Central memory CD4-positive, alpha-beta T cell (primary cell): ENCODE data around the gene ZNF561.
A peak's percentile ranks its signal among the peaks of the same experiment; 100 is the strongest.
"Not testable (repeated sequence)": the region's sequence is repeated elsewhere in the genome, so short reads cannot be mapped to it uniquely, and the experiment has no call there.

ENCODE experiments used
- DNase-seq: peaks from one replicate; pipeline ENCODE4 v3.0.0; 2022
- total RNA-seq, 3 experiments: gene quantifications; one replicate each; lab custom pipeline; 2026; lab: John Stamatoyannopoulos, UW

Gene ZNF561
- total RNA-seq, result 28.7 to 53.0 (median 35.0) reads per million in 3 experiments

DNA sequence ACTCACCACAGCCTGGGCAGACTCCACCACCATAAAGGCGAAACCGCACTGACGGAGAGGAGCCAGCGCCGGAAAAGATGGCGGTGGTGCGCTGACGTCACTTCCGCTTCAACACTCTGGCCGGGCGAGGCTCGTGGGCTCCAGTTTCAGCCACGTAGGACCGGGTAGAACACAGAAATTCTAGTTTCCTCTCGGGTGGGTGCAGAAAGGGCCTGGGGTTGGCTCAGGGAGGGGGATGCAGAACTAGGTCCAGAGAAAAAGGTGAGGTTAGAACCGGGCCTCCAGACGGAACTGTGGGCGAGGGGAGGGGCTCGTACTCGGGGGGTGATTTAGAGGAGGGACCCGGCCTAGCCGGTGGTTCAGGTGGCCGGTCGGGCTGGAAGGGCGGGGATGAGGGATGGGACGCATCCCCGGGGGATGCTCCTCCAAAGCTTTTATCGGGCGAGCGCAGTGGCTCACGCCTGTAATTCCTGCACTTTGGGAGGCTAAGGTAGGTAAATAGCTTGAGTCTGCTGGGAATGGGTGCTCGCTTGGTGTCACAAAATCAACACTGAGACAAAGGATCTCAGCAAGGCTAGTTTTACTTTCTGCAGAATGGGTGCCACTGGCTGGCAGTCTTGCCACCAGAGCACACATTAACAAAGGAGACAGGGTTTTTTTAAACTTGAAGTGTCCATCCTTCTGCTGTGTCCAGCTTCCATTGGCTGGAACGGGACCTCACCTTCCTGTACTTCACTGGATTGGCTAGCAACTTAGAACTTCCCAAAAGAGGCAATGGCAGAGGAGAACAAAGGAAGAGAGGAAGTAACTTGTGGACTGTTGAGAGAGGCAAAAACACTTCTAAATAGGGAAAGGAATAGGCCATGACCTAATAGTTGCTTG is at the start of gene ZNF561:
ZNF561 (minus strand) TSS at position 77 of the 882 bp plus-strand sequence. CDS start 1,776 bp downstream, outside the sequence.
- DNase-seq, result peak; percentile 90

DNA sequence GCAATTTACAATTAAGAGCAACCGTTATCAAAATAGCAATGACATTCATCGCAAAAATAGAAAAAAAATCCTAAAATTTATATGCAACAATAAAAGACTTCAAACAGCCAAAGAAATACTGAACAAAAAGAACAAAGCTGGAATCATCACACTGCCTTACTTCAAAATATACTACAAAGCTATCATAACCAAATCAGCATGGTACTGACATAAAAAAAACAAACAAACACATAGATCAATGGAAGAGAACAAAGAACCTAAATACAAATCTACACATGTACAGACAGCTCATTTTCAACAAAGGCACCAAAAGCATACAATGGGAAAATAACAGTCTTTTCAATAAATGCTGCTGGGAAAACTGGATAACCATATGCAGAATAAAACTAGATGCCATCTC is 47.5 kb upstream of the ZNF561 start:
- DNase-seq, result no peak

DNA sequence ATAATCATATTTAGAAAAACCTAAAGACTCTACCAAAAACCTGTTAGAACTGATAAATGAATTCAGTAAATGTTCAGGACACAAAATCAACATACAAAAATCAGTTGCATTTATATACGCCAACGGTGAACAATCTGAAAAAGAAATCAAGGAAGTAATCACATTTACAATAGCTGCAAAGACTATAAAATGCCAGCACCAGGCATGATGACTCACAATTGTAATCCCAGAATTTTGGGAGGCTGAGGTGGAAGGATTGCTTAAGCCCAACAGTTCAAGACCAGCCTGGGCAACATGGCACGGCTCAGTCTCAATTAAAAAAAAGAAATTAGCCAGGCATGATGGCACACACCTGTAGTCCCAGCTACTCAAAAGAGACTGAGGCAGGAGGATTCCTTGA is 46.9 kb upstream of the ZNF561 start:
- no peak for DNase-seq

GRCh38 chr19:9658769-9659168 is 37.7 kb upstream of the ZNF561 start:
- no peak for DNase-seq

GRCh38 chr19:9653066-9653555 is 32.1 kb upstream of the ZNF561 start:
- DNase-seq, result not testable (repeated sequence)

GRCh38 chr19:9651464-9651863 is 30.4 kb upstream of the ZNF561 start:
- DNase-seq, result not testable (repeated sequence)

DNA sequence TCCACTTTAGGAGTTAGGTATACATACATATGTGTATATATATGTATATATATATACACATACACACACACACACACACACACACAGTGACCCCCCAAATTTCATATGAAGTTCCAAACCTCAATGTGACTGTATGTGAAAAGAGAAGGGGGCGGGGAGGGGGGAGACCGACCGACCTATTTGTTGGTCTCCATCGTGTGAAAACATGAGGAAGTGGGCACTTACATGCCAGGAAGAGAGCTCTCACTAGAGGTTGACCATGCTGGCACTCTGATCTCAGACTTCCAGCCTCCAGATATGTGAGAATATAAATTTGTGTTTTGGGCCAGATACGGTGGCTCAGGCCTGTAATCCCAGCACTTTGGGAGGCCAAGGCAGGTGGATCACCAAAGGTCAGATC is 29.3 kb upstream of the ZNF561 start:
- no peak for DNase-seq

GRCh38 chr19:9645472-9645871 is 24.4 kb upstream of the ZNF561 start:
- DNase-seq, result no peak

DNA sequence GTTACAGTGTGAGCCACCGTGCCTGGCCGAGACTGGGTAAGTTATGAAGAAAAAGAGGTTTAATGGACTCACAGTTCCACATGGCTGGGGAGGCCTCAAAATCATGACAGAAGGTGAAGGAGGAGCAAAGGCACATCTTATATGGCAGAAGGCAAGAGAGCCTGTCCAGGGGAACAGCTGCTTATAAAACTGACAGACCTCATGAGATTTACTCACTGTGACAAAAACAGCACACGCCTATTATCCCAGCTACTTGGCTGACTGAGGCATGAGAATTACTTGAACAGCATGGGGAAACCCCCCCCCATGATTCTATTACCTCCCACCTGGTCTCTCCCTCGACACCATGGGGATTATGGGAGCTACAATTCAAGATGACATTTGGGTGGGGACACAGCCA is 23.4 kb upstream of the ZNF561 start:
- no peak for DNase-seq

GRCh38 chr19:9641810-9642209 is 20.8 kb upstream of the ZNF561 start:
- DNase-seq, result no peak

DNA sequence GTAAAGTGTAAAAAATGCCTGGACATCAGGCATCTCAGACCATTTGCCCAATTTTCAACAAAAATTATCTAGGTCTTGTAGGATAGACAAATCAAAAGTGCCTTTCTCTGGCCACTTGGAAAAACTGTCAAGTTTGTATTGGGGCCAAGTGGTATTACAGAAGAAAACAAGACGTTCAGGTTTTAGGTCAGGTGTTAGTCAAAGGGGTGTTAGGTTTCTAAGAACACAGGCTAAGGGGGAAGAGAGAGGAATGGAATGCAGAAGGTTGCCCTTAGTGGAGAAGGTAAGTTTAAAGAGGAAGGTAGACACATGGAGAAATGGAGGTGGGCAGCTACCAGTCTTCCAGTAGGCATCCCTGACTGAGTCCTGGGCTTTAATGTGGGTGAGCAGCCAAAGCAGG is 19.9 kb upstream of the ZNF561 start:
- DNase-seq, result no peak

- DNase-seq, result no peak
These were observed 15.0 kb upstream of the ZNF561 start for GRCh38 chr19:9636018-9636417.

- no peak for DNase-seq
These were observed 6.8 kb upstream of the ZNF561 start for GRCh38 chr19:9627856-9628255.

DNA sequence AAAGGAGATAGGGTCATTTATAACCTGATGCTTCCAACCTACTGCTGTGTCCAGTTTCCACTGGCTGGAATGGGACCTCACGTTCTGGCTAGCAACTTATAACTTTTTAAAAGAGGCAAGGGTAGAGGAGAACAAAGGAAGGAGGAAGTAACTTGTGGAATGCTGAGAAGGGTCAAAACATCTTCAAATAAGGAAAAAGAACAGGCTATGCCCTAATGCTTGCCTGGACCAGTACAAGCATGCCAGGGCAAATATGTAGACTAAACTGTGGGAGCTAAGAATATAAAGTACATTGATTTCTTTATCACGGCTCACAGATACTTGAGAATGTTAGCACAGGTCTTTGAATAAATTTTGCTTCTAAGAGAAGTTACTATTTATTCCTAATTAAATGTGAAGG is 1.5 kb upstream of the ZNF561 start:
- DNase-seq, result no peak

DNA sequence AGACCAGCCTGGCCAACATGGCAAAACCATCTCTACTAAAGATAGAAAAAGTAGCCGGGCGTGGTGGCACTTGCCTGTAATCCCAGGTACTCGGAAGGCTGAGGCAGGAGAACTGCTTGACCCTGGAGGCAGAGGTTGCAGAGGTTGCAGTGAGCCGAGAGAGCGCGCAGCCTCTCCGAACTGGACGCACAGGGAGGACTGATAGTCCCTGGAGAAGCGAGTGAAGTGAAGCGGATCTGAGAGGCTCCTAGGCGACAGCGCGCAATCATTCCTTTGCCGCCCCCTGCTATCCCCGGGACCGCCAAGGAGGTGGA is 233 bp downstream of the ZNF561 start:
- DNase-seq, result no peak

GRCh38 chr19:9615844-9616243 is 5.2 kb downstream of the ZNF561 start:
- no peak for DNase-seq

- DNase-seq, result no peak
These were observed 10.4 kb downstream of the ZNF561 start for GRCh38 chr19:9610484-9611113.

DNA sequence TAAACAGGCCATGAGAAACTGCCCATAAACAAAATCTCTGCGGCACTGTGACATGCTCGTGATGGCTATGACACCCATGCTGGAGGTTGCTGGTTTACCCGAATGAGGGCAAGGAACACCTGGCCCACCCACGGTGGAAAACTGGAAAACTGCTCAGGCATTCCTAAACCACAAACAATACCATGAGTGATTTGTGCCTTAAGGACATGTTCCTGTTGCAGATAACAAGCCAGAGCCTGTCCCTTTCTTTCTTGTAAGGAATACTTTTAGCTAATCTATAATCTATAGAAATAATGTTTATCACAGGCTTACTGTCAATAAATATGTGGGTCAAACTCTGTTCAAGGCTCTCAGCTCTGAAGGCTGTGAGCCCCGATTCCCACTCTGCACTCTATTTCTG is 12.1 kb downstream of the ZNF561 start:
- DNase-seq, result no peak

- no peak for DNase-seq
These were observed 24.0 kb downstream of the ZNF561 start for GRCh38 chr19:9597027-9597426.

- DNase-seq, result peak; percentile 64
These were observed 34.3 kb downstream of the ZNF561 start for GRCh38 chr19:9586764-9587163.

DNA sequence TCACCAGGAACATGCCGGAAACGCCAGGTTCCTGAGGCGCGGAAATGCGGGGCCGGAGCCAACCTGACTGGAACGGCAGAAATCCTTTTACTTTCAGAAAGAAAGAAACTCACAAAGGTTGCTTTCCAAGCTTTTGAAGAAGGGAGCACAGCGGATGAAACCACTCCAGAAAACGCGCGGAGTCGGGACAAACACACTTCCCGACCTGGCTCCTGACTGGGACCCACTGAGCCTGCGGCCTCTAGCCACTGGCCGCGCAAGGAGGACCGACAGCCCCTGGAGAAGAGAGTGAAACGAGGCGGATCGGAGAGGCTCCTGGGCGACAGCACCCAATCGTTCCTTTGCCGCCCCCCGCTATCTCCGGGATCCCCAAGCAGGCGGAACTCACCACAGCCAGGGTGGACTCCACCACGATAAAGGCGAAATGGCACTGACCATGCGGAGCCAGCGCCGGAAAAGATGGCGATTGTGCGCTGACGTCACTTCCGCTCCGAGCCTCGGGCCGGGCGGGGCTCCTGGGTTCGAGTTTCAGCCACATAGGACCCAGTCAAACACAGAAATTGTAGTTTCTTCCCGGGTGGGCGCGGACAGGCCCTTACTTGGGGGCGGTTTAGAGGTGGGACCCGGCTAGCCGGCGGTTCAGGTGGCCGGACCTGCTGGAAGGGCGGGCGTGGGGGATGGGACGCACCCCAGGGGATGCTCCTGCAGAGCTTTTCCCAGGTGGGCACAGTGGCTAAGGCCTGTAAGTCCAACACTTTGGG is 36.8 kb downstream of the ZNF561 start, which contains the start of gene ZNF121:
ZNF121 (minus strand) TSS at position 432 of the 761 bp plus-strand sequence. CDS start 16,407 bp downstream, outside the sequence.
- peak; percentile 66 for DNase-seq

DNA sequence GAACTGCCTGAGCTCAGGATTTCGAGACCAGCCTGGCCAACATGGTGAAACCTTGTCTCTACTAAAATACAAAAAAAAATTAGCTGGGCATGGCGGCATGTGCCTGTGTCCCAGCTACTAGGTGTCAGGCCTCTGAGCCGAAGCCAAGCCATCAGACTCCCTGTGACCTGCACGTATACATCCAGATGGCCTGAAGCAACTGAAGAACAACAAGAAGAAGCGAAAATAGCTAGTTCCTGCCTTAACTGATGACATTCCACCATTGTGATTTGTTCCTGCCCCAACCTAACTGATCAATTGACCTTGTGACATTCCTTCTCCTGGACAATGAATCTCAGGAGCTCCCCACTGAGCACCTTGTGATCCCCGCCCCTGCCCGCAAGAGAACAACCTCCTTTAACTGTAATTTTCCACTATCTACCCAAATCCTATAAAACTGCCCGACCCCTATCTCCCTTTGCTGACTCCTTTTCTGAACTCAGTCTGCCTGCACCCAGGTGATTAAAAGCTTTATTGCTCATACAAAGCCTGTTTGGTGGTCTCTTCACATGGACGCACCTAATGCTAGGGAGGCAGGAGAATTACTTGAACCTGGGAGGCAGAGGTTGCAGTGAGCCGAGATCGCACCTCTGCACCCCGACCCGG is 38.8 kb downstream of the ZNF561 start:
- DNase-seq, result not testable (repeated sequence)

DNA sequence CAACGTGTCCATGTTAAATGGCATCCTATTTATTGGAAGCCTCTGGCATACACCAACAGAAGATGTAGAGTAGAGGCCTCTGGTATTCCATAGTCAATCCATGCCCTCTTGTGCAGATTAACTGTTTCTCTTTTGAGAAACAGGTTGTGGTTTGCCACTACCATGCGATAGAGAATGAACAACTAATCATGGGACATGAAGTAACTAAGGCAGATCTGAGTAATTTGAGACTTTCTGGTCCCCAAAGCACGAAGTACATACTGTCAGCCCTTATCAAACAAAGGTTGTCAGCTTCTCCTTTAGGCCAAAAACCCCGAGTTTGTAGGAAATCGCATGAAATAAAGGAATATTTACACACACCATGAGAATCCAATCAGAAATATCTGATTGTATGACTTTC is 40.3 kb downstream of the ZNF561 start:
- DNase-seq, result no peak
